GM21723 (cell line): ENCODE measurements around the gene PAFAH1B2.
"Not testable (repeated sequence)": the region's sequence is repeated elsewhere in the genome, so short reads cannot be mapped to it uniquely, and the experiment has no call there.

Source experiments
- ATAC-seq: cut with Tn5 transposase; IDR thresholded peaks from one replicate; pipeline ENCODE4 v1.9.1; 2021; ENCODE audit warnings: mild to moderate bottlenecking, moderate library complexity; ENCODE audit not compliant: unreplicated experiment

PAFAH1B2 gene

GRCh38 chr11:117172724-117173421, 28.8 kb downstream of the PAFAH1B2 start:
- ATAC-seq: no peak

GRCh38 chr11:117175104-117175503, 31.0 kb downstream of the PAFAH1B2 start:
- ATAC-seq: no peak

GRCh38 chr11:117175781-117176180, 31.7 kb downstream of the PAFAH1B2 start:
- ATAC-seq: no peak

DNA sequence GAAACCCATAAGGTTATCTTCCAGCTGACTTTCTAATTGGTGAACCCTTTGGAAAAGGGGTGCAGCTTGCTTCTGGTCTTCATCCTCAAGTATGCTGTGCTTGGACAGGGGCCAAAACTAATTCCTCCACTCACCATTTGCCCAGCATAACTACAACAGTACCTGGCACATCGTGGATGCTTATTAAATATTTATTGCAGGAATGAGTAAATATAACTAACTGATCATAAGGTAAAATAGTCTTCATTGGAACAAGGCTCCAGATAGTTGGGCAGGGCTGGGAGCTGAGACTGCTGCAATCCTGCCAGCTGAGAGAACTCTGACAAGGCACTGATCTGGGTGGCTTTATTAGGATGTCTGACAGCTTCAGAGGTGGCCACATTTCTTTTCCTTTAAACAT, 32.1 kb downstream of the PAFAH1B2 start:
- ATAC-seq: no peak

DNA sequence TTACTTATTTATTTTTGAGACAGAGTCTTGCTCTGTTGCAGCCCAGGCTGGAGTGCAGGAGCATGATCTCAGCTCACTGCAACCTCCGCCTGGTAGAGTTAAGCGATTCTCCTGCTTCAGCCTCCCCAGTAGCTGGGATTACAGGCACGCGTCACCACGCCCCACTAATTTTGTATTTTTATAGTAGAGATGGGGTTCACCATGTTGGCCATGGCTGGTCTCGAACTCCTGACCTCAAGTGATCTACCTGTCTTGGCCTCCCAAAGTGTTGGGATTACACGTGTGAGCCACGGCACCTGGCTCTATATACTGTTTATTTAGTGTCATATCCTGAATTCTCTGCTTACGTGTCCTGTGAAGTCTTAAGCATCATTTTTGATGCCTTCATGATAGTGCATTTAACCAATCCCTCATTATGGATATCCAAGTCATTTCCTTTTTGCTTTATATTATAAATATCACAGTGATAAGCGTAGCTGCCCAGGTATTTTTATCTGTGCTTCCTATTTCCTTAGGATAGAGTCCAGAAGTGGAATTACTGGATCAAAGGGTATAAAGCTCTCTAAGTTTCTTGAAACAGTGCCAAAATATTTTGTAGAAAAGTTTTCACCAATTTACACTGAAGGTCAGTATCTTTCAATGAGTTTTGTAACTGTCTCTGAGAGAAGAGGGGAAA, 33.6 kb downstream of the PAFAH1B2 start:
- no peak for ATAC-seq

GRCh38 chr11:117178210-117179034, 34.3 kb downstream of the PAFAH1B2 start, which contains the start of gene SIDT2:
SIDT2 (plus strand) TSS chr11:117178743; CDS start chr11:117179264, 521 bp downstream.
- ATAC-seq: peak; percentile 91

DNA sequence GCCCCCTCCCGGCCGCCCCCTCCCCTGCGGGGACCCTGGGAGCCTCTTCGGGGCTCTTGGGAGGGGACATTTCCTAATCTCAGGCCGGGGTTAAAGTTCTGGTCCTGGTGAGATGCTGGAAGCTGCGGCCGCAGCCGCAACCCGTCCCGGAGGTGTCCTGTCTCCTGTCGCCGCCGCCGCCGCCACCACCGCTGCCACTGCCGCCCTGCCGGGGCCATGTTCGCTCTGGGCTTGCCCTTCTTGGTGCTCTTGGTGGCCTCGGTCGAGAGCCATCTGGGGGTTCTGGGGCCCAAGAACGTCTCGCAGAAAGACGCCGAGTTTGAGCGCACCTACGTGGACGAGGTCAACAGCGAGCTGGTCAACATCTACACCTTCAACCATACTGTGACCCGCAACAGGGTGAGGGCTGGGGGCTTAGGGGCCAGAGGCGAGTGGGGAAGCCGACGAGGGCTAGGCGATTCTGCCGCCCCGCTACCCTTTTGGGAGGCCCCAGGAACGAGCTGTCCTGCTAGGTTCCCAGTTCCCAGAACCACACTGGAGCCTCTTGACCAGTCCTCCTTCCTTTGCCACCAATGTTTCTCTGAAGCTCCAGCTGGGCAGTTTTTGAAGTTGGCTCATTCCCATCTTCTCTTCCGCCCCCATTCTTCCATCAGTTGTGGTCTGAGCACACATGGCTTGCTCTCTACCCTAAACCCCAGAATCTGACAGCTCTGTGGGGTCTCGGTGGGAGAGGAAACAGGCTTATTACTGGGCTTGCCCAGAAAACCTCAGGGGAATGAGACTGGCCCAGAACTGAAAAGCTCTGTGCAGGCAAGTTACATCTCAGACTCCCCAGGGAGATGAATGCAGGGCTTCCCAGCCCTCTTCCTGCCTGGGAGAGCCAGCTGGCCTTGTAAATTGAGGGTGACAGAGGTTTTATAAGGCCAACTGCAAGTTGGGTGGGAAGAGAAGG, 35.2 kb downstream of the PAFAH1B2 start:
- peak; percentile 49 for ATAC-seq

DNA sequence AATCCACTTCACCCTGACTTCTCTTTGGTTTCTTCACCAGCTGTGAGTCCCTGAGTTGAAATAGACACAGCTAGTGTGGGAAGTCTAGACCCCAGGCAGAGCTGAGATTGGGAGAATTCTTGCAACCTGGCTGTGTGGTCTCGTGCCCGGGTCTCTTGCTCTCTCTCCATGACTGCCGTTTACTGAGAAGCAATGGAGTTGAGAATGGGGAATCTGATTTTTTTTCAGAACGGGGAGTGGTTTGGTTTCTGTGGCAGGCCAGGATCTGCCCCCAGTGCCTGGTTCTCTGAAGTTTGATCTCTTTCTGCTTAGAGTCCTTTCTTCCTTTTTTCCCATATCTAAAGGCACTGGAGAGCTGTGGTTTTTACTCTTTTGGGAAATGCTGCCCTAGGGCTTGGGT, 35.9 kb downstream of the PAFAH1B2 start:
- no peak for ATAC-seq

- ATAC-seq: no peak
Observed at GRCh38 chr11:117180661-117181585, 36.8 kb downstream of the PAFAH1B2 start.

DNA sequence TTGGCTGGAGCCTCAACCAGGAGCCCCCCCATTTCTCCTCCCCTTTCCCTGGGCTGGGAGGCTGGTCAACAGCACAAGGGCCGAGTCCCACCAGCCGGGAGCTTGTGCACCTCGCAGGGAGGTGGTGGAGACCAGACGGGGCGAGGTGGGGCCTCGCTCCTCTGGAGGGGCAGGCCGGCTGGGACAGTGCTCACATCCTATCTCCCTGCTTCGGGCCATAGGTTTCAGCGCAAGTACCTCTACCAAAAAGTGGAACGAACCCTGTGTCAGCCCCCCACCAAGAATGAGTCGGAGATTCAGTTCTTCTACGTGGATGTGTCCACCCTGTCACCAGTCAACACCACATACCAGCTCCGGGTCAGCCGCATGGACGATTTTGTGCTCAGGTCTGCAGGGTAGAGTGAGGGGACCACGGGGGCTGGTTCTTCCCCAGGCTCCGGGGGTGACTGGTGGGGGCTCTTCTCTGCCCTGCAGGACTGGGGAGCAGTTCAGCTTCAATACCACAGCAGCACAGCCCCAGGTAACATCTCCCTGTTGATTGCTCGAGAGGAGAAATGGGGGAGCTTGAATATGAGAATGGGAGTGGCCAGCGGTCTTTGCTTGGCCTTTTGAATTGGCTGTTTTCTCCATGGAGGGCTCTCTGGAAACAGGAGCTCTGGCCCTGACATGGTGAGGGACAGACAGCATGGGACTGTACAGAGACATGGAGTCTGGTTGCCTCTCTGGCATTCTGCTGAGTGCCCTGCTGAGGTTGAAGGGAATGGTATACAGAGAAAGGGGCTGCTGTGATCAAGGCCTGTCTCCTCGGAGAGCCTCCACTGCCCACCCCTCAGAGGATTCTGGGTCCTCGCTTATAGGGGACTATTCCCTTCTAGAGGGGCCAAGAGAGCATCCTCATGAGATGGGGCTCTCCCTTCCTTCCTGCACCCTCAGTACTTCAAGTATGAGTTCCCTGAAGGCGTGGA, 37.8 kb downstream of the PAFAH1B2 start:
- no peak for ATAC-seq

- ATAC-seq: no peak
Observed at GRCh38 chr11:117182551-117182935, 38.5 kb downstream of the PAFAH1B2 start.

DNA sequence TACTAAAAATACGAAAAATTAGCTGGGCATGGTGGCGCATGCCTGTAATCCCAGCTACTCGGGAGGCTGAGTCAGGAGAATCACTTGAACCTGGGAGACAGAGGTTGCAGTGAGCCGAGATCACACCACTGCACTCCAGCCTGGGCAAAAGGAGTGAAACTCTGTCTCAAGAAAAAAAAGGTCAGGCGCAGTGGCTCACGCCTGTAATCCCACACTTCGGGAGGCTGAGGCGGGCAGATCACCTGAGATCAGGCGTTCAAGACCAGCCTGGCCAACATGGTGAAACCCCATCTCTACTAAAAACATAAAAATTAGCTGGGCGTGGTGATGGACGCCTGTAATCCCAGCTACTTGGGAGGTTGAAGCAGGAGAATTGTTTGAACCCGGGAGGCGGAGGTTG, 39.1 kb downstream of the PAFAH1B2 start:
- ATAC-seq: not testable (repeated sequence)

GRCh38 chr11:117183724-117184349, 39.8 kb downstream of the PAFAH1B2 start:
- no peak for ATAC-seq

DNA sequence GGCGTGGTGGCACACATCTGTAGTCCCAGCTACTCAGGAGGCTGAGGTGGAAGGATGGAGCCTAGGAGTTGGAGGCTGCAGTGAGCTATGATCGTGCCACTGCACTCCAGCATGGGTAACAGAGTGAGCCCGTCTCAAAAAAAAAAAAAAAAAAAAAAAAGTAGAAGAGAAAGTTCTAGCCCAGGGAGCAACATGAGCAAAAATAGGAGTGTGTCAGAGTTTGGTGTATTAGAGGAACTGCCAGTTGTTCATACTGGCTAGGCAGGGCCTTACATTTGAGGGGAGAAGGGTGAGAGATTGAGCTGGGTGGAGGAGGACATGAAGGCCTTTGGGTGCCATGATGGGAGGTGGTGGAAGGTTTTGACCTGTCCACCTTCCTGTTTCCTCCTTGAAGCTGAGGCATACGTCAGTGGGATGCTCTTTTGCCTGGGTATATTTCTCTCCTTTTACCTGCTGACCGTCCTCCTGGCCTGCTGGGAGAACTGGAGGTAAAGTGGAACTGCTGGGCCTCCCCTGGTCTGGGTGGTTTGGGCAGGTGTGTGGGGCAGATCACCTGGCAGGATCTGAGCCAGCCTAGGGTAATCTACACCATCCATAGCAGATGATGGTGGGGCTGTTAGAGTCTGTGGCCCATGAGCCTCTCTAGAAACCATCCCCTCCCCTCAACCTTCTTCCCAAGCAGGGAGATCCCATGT, 41.8 kb downstream of the PAFAH1B2 start:
- no peak for ATAC-seq

- no peak for ATAC-seq
Observed at GRCh38 chr11:117186431-117186761, 42.3 kb downstream of the PAFAH1B2 start.

- ATAC-seq: no peak
Observed at GRCh38 chr11:117187007-117187406, 42.9 kb downstream of the PAFAH1B2 start.

- ATAC-seq: no peak
Observed at GRCh38 chr11:117187428-117187798, 43.3 kb downstream of the PAFAH1B2 start.
